Measurements from ENCODE around the gene KIAA1549.
"Not testable (repeated sequence)": the region's sequence is repeated elsewhere in the genome, so short reads cannot be mapped to it uniquely, and the experiment has no call there.

KIAA1549 gene

DNA sequence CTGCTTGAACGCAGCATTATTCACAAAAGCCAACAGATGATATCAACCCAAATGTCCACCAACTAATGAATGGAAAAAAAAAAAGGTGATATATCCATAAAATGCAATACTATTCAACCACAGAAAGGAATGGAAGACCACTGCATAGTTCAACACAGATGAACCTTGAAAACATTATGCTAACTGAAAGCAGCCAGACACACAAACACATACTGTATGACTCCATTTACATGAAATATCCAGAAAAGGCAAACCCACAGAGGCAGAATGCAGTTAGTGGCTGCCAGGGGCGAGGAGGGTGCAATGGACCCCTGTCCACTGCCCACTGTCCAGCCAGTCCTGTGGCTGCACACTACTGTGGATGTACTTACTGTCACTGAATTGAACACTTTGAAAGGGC is 36.6 kb downstream of the KIAA1549 start:
- DNase-seq (ENCODE audit: low read depth), result no peak

DNA sequence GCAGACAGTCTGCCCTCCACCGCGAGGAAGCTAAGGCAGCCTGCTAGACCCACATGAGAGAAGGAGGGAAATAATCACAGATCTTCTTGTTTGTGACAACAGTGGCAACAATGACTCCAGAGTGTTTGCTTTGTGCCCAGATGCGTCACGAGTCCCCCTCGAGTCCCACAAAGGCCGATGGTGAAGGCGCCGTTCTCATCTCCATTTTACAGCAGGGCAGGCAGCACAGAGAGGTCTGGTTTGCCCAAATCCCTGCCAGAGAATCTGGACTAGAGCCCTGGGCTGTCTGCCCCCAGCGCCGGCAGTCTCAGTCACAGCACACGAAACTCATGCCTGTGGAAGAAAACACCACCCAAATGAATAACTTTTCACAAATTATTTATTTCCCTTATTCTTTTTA is 38.1 kb downstream of the KIAA1549 start:
- no peak for DNase-seq (ENCODE audit: low read depth)

DNA sequence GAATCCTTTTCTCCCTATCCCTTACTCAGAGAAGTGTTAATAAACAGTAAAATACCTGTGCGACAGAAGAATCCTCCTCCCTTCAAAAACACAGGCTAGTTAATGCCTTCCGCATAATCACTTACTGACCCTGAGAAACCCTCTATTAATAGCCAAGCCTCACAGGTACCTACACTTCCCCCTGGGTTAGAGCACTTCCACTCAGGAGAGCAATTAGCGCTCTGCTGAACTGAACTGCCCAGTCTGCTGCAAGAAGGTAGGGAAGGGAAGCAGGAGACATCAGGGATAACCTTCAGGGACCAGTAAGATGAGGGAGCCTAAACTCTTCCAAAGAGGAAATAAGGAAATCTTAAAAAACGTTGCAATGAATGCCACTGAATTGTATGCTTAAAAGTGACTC is 39.6 kb downstream of the KIAA1549 start:
- no peak for DNase-seq (ENCODE audit: low read depth)

DNA sequence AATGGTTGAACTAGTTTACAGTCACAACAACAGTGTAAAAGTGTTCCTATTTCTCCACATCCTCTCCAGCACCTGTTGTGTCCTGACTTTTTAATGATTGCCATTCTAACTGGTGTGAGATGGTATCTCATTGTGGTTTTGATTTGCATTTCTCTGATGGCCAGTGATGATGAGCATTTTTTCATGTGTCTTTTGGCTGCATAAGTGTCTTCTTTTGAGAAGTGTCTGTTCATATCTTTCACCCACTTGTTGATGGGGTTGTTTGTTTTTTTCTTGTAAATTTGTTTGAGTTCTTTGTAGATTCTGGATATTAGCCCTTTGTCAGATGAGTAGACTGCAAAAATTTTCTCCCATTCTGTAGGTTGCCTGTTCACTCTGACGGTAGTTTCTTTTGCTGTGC is 40.6 kb downstream of the KIAA1549 start:
- not testable (repeated sequence) for DNase-seq (ENCODE audit: low read depth)

DNA sequence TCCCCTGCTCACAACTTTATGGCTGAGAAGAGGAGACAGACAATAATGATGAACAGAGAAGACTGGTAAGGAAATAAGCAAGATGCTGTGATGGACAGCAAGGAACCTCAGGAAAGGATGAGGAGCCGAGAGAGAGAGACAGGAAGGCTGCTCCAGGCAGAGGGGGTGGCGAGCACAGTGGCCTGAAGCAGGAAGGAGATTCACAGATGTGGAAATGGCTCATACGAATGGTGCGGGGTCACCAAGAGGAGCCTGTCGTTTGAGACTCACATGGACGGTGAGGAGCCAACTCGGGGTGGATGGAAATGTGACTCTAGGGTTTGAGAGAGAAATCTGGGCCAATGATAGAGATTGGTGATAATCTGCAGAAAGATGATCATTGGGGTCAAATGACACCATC is 43.7 kb downstream of the KIAA1549 start:
- no peak for DNase-seq (ENCODE audit: low read depth)

DNA sequence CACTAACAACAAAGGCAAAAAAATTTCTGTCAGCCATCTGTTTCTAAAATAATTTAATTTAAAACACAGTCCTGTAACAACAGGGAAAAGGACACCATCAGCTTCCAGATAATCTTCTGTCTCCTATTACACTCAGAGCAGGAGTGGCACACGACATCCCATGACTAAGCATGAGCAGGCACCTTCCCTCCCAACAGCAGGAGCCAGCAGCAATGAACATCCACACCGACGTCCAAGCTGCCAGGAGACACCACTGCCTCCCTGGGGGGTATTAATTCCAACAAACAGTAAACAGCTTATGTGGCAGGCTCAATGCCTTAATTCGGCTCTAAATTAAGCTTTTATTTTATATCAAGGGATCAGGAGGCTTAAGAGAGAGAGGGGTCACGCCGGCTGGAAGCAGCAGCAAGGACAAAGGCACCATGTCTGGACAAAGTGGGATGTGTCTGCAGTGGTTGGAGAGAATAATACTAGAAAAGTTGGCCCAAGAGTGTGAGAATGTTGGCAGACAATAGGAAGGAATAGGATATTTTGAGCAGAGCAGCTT is 45.7 kb downstream of the KIAA1549 start:
- no peak for DNase-seq (ENCODE audit: low read depth)

DNA sequence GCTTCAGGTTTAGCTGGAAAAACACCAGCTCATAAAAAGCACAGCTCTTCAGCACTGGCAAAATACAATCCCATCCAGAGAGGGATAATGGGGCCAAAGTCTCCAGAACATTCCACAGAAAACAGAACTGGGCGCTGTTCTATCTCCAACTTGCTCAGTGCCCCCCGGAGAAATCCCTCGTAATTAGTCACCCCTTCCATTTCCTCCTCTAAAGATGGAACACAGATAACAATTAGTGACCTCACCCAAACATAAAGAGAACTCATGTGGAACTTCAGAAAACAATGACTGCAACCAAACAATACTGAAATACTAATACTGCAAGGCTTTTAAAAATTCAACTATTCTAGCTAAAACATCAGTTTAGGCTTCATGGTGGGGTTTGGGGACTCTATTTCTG is 46.3 kb downstream of the KIAA1549 start:
- DNase-seq (ENCODE audit: low read depth), result no peak

DNA sequence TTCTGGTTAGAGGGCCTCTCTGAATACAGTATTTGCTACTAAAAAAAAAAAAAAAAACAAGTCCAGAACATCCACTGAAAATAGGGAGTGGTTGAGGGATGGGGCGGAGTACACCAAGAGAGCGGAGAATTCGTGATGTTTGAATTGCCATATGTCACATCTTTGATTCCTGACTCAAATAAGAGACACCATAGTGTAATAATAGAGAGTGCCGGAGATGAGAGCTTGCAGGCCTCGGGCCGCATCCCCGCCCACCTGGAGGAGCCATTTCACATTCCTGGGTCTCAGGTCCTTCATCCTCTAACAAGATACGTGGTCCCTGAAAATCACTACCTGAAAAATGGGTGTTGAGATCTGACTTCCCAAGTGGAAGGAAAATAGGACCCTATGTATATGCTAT is 46.8 kb downstream of the KIAA1549 start:
- DNase-seq (ENCODE audit: low read depth), result no peak

DNA sequence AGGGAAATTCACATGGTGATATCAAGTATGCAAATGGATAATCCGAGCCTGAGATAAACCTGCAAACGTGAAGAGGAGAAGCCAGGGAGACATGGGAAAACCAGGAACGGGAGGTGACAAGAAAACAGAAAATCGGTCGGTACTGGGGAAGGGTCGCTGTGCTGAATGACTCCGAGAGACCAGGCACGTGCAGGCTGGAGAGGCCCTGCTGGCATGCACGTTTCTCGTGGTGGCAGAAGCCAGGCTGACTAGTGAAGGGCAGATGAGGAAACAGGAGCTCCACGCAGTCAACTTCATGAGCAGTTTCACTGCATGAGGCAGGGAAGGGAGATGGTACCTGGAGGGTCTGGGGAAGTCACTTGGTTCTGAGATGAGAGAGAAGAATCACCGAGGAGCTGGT is 48.3 kb downstream of the KIAA1549 start:
- no peak for DNase-seq (ENCODE audit: low read depth)

DNA sequence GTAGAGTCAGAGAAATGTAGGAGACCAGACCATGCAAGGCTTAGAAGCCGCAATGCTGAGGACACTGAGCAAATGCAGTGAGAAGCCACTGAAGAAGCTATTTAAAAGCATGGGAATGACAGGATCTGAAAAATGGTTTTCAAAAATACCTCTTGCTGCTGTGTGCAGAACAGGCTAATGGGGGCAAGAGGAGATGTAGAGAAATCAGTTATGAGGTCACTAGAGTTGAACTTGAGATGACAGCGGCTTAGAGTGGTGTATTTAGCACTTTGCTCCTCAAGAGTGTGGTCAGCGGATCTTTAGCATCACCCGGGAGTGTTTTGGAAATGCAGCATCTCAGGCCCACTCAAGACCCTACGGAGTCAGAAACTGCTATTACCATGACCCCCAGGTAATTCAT is 48.8 kb downstream of the KIAA1549 start:
- no peak for DNase-seq (ENCODE audit: low read depth)

DNA sequence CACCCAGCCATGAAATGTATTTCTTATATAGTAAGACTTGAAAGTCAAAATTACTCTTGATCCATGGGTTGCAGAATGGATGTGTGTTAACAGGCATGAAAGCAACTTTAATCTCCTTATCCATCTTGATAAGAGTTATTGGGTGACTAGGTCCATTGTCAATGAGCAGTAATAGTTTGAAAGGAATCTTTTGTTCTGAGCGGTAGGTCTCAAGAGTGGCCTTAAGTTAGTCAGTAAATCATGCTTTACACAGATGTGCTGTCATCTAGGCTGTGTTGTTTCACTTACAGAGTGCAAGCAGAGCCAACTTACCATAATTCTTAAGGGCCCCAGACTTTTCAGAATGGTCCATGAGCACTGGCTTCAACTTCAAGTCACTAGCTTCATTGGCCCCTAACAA is 51.2 kb downstream of the KIAA1549 start:
- DNase-seq (ENCODE audit: low read depth), result no peak

DNA sequence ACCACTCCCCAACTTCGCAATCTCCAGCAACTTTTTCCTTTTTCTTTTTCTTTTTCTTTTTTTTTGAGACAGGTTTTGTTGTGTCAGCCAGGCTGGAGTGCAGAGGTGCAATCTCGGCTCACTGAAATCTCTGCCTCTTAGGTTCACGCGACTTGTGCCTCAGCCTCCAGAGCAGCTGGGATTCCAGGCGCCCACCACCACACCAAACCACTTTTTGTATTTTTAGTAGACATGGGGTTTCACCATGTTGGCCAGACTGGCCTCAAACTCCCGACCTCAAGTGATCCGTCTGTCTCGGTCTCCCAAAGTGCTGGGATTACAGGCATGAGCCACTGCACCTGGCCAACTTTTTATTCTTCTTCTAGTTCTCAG is 55.0 kb downstream of the KIAA1549 start:
- DNase-seq (ENCODE audit: low read depth), result no peak

DNA sequence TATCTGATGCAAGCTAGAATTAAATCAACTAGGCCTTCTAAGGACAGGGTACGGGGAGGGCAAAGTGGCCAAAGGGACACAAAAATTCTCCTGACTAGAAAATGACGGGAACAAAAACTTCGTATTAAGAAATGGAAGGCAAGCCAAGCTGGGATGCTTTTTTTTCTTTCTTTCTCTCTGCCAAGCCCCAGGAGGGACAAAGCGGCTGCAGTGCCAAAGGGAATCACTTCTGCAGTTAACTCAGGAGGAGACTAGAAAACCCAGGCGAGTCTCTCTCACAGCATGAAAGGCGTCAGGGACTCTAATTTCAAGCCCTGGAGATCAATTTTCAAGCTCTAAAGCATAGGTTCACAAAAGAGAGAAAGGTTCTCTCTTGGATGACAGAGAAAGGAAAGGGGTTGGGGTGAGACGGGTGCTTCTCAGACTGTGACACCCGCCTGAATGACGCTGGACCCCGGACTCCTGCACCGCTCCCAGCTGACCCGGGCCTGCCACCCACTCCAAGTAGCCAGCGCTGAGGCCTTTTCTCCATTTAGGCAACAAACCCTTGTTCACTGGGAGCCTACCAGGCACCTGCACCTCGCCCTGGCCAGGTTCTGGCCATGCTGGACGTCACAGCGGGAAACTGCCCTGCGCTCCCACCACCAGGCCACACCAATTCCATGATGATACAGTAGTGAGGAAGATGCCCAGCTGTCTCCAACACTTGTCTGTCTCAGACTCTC is 56.5 kb downstream of the KIAA1549 start:
- no peak for DNase-seq (ENCODE audit: low read depth)

DNA sequence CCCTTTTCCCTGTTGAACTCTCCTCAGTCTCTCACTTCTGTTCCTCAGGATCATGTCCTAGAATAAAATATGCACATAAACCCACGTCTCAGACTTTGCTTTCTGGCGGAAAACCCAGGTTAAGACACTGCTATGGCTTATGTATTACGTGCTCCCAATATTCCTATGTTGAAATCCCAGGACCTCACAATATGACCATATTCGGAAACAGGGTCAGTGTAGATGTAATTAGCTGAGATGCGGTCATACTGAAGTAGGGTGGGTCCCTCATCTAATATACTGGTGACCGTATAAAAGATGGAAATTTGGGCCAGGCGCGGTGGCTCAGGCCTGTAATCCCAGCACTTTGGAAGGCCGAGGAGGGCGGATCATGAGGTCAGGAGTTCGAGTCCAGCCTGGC is 59.9 kb downstream of the KIAA1549 start:
- DNase-seq (ENCODE audit: low read depth), result no peak

DNA sequence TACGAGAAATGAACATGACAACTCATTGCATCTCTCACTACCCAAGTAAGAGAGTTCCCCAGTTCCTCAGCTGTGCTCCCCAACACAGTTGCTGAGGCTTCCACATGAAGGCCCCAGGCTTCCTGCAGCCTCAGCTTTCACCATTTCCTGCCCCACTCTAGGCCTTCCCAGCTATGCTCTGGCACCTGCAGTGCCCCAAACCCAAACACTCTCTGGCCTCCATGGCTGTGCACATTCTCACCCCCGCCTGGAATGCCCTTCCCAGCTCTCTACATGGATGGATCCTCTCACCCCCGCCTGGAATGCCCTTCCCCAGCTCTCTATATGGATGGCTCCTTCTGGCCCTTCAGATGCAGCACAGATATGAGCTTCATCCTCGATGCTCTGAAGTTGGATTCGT is 61.3 kb downstream of the KIAA1549 start:
- DNase-seq (ENCODE audit: low read depth), result no peak

DNA sequence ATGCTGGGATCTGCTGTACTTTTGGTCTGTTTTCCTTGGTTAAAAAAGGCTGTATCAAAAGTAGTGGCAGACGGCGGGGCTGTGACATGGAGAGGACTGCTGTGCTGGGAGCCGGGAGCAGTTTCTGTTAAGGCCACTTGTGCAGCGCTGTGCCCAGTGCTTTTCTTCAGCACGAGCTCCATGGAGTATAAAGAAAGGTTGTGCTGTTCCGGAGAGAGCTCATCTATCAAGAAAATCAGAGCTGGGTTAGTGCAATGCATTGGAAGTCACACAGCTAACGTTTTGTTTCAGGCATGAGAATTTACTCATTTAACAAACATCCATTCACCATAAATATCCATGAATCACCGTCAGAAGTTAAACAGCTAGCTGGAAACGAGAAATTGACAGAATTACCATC is 62.0 kb downstream of the KIAA1549 start:
- DNase-seq (ENCODE audit: low read depth), result no peak

DNA sequence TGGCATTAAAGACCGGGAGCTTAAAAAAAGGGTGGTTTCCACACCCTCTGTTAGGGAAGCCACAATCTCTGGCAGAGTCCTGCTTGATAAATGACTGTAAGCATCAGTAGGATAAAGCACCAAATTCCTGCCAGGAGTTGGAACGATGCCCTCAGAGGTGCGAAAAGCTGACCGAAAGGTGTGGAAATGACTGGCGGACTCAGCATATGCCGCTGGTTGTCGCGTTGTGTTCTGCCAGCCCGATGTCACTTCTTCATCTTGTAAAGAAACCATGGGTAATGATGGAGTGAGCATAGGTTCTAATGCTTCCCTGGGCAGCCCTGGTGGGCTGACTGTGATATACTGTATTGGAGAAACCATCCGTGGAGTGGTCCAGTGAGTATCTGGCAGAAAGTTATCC is 62.4 kb downstream of the KIAA1549 start:
- no peak for DNase-seq (ENCODE audit: low read depth)

DNA sequence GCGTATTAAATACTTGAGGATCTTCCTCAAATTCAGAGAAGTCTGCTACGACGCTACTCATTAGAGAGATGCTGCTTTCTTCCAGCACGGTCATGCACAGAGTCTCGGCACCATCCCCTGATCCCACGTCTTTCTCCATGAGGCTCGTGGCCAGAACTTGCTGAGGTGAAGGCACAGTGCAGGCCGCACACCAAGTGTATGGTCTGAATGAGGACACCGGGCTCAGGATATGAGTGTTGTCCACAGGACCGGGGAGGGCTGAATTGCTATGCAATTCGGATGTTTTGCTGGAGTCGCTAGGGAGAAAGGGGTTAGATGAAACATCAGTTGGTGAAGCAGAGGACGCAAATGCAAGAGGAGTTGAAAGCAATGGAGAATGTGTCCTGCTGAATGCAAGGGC is 63.0 kb downstream of the KIAA1549 start:
- no peak for DNase-seq (ENCODE audit: low read depth)

DNA sequence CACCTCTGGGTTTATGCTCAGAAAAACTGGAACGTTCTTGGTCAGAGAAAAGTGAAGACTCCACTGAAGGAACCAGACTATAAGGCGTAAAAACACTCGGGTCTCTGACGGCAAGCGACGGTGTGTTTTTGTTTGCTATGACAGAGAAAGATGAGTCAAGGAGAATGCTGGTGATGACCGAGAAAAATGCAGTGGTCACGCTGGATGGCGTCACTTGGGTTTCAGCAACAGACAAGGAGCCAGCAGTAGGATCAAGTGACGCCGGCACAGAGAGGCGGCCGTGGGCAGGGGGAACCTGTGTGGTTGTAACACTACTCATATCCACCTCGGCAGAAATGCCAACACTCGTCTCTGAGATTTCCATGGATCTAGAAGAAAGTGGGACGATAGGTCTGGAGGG is 63.4 kb downstream of the KIAA1549 start:
- DNase-seq (ENCODE audit: low read depth), result no peak

DNA sequence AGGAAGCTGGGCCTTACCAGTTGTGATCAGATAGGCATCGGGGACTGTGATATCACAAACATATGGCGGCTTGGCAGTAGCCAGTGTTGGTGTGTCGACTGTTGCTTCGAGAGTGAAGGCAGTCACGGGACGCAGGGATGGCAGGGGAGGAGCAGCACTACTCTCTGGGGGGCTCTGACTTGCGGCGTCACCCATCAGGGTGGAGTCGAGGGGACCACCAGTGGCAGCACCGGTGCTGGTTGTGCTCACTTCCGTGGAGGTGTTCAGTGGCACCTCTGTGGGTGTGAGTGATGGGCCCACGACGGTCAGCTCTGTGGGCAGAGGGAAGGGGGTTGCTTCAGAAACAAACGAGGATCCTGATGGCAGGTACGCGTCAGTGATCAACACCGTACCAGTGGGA is 64.5 kb downstream of the KIAA1549 start:
- DNase-seq (ENCODE audit: low read depth), result no peak

DNA sequence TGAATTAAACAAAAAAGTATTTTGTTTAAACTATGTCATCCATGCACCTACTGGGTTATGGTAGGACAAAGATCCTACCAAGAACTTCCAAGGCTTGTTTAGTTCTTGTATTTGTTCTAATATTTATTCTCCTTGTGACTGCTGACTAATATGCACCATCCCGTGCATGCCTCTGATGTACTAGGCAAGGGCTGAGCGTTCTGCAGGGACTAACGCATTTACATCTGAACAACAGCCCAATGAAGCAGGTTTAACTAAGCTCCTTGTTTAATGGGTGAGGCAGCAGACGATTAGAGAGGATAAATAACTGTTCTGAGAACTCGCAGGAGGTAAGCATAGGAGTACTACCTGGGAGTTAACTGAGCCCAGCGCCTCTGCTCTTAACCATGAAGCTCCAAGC is 64.9 kb downstream of the KIAA1549 start:
- DNase-seq (ENCODE audit: low read depth), result no peak

DNA sequence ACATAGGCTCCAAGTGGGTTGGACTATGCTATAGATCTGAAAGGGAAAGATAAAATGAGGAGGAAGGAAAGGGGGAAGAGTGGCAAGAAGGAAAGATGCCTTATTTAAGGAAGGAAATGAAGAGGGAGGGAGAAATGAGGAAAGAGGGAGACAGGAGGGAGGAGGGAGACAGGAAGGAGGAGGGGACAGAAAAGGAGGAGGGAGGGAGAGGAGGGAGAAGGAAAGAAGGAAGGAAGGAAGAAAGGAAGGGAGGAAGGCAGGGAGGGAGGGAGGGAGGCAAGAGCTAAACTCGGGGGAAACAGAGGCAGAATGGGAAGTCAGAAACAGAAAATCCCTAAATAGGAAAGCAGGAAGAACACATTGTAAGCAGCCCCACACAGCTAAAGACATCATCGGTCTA is 67.4 kb downstream of the KIAA1549 start:
- DNase-seq (ENCODE audit: low read depth), result no peak

DNA sequence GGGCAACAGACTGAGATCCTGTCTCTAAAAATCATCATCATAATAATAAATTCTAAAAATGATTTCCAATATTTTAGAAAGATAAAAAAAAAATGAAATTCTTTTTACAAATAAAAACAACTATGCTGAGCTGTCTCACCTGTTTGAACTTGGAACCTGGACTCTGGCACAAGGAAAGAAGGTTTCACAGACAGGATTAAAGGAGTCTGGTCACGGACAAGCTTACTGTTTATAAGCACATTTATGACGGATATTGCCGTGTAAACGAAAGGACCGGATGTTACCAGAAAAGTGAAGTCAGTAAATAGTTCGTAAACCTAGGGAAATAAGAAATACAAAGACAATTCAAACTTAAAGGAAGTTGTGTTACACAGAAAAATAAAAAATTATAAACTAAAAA is 70.2 kb downstream of the KIAA1549 start:
- DNase-seq (ENCODE audit: low read depth), result no peak

DNA sequence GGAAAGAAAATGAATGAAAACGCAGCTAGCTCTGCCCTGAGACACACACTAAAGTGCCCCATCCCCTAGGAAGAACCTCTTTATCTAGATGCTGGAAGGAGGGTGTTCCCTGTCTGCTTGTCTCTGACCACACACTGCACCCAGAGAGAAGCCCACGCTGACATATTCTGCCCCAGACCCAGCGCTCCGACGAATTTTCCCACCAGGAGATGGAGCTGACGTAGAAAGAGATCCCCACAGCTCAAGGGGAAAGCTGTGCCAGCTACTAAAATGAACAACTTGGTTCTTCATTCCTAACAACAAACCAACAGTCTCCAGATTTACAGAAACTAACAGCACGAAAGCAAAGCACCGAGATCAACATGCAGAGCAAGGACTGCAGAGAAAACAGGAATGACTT is 73.3 kb downstream of the KIAA1549 start:
- DNase-seq (ENCODE audit: low read depth), result no peak
